ENCODE measurements around the gene UMPS.
"Not testable (repeated sequence)": the region's sequence is repeated elsewhere in the genome, so short reads cannot be mapped to it uniquely, and the experiment has no call there.

Gene UMPS

GRCh38 chr3:124779116-124779515 lies 48.9 kb downstream of the UMPS start:
- H3K4me3 ChIP-seq (ENCODE audit: low read depth, low read length) = no peak overlapping the region
- TF ChIP-seq CTCF (IDR thresholded peaks at IDR 0.05; ENCODE audit: low read depth, low read length) = no peak

GRCh38 chr3:124779751-124780191 lies 49.5 kb downstream of the UMPS start:
- no peak overlapping the region for H3K4me3 ChIP-seq (ENCODE audit: low read depth, low read length)
- TF ChIP-seq CTCF (IDR thresholded peaks at IDR 0.05; ENCODE audit: low read depth, low read length) = no peak

- TF ChIP-seq CTCF (IDR thresholded peaks at IDR 0.05; ENCODE audit: low read depth, low read length) = no peak
- H3K4me3 ChIP-seq (ENCODE audit: low read depth, low read length) = no peak overlapping the region
Measured at GRCh38 chr3:124780356-124780755, 50.1 kb downstream of the UMPS start.

GRCh38 chr3:124780761-124781475 lies 50.7 kb downstream of the UMPS start:
- no peak for TF ChIP-seq CTCF (IDR thresholded peaks at IDR 0.05; ENCODE audit: low read depth, low read length)
- no peak overlapping the region for H3K4me3 ChIP-seq (ENCODE audit: low read depth, low read length)

GRCh38 chr3:124781476-124782376 lies 51.5 kb downstream of the UMPS start:
- H3K4me3 ChIP-seq (ENCODE audit: low read depth, low read length) = no peak overlapping the region
- TF ChIP-seq CTCF (IDR thresholded peaks at IDR 0.05; ENCODE audit: low read depth, low read length) = no peak

GRCh38 chr3:124782377-124782712 lies 52.1 kb downstream of the UMPS start:
- H3K4me3 ChIP-seq (ENCODE audit: low read depth, low read length) = not testable (repeated sequence)

- TF ChIP-seq CTCF (IDR thresholded peaks at IDR 0.05; ENCODE audit: low read depth, low read length) = no peak
- H3K4me3 ChIP-seq (ENCODE audit: low read depth, low read length) = no peak overlapping the region
Measured at GRCh38 chr3:124783696-124784095, 53.4 kb downstream of the UMPS start.
